ENCODE measurements around the gene TOMM20L. TPM values are rescaled to one million over a fixed set of nuclear protein-coding genes. Genes with fewer than 3 reads are reported as not detected.

The TOMM20L gene
- total and polyA plus RNA-seq, 2 of the 13 experiments (the other 11 are each of a cell fraction or from before 2014, with no cell fraction given), result 0.46 TPM; not detected in 1

DNA sequence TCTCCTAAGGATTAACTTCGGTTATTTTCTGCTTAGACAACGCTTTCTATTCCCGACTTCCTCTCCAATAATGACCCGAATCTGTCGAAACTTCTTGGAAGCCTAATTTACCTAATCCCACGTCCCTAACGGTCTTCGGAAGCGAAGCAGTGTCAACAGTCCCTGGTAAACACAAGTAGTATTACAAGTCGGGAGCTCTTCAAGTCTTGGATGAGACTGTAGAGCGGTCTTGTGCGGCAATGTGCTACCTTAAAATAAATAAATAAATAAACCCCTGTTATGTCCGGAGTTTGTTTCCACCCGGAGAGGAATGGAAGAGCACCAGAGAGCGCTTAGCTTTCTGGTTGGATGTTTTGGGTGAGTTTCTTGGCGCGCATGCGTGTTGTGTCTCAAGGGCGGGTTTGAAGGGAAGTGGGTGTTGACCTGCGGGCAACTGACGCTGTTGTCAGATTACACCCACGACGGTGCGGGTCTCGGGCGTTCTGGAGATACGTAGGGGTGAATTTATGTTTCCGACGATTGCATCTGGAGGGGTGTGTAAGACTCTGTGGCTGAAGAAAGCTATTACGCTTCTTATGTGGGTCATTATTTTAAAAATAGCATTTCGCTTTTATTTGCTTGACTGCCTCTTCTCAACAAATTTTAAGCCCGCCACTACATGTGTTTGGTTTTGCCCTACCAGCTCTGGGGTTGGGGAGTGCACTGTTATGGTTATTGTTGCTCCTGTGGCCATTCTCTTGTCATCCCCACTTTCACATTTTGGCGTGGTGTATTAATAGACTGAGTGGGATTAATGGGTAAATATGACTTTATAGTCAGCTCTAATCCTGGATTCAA is 31.8 kb downstream of the TOMM20L start, which contains the start of the genes KIAA0586 and TIMM9 (continued):
- TF ChIP-seq, protein P1, sequence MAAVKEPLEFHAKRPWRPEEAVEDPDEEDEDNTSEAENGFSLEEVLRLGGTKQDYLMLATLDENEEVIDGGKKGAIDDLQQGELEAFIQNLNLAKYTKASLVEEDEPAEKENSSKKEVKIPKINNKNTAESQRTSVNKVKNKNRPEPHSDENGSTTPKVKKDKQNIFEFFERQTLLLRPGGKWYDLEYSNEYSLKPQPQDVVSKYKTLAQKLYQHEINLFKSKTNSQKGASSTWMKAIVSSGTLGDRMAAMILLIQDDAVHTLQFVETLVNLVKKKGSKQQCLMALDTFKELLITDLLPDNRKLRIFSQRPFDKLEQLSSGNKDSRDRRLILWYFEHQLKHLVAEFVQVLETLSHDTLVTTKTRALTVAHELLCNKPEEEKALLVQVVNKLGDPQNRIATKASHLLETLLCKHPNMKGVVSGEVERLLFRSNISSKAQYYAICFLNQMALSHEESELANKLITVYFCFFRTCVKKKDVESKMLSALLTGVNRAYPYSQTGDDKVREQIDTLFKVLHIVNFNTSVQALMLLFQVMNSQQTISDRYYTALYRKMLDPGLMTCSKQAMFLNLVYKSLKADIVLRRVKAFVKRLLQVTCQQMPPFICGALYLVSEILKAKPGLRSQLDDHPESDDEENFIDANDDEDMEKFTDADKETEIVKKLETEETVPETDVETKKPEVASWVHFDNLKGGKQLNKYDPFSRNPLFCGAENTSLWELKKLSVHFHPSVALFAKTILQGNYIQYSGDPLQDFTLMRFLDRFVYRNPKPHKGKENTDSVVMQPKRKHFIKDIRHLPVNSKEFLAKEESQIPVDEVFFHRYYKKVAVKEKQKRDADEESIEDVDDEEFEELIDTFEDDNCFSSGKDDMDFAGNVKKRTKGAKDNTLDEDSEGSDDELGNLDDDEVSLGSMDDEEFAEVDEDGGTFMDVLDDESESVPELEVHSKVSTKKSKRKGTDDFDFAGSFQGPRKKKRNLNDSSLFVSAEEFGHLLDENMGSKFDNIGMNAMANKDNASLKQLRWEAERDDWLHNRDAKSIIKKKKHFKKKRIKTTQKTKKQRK (IDR thresholded peaks at IDR 0.05; ENCODE audit: low read length), result no peak
- TF ChIP-seq GPN1 (CRISPR knock-in tag; IDR thresholded peaks at IDR 0.05; ENCODE audit: borderline replicate concordance), result no peak
- TF ChIP-seq, protein P2, sequence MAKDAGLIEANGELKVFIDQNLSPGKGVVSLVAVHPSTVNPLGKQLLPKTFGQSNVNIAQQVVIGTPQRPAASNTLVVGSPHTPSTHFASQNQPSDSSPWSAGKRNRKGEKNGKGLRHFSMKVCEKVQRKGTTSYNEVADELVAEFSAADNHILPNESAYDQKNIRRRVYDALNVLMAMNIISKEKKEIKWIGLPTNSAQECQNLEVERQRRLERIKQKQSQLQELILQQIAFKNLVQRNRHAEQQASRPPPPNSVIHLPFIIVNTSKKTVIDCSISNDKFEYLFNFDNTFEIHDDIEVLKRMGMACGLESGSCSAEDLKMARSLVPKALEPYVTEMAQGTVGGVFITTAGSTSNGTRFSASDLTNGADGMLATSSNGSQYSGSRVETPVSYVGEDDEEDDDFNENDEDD (CRISPR knock-in tag; IDR thresholded peaks at IDR 0.05; ENCODE audit: borderline replicate concordance), result no peak
- TF ChIP-seq, protein P3, sequence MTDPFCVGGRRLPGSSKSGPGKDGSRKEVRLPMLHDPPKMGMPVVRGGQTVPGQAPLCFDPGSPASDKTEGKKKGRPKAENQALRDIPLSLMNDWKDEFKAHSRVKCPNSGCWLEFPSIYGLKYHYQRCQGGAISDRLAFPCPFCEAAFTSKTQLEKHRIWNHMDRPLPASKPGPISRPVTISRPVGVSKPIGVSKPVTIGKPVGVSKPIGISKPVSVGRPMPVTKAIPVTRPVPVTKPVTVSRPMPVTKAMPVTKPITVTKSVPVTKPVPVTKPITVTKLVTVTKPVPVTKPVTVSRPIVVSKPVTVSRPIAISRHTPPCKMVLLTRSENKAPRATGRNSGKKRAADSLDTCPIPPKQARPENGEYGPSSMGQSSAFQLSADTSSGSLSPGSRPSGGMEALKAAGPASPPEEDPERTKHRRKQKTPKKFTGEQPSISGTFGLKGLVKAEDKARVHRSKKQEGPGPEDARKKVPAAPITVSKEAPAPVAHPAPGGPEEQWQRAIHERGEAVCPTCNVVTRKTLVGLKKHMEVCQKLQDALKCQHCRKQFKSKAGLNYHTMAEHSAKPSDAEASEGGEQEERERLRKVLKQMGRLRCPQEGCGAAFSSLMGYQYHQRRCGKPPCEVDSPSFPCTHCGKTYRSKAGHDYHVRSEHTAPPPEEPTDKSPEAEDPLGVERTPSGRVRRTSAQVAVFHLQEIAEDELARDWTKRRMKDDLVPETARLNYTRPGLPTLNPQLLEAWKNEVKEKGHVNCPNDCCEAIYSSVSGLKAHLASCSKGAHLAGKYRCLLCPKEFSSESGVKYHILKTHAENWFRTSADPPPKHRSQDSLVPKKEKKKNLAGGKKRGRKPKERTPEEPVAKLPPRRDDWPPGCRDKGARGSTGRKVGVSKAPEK (CRISPR knock-in tag; IDR thresholded peaks at IDR 0.05; ENCODE audit: borderline replicate concordance), result no peak
- no peak; the same call in 1 of the 2 replicates for TF ChIP-seq ZNF605 (CRISPR knock-in tag; IDR thresholded peaks at IDR 0.05)
- TF ChIP-seq ZFP36 (IDR thresholded peaks at IDR 0.05; ENCODE audit: borderline replicate concordance, low read depth, low read length, partially characterized antibody), result no peak
- TF ChIP-seq MEIS2 (CRISPR knock-in tag; IDR thresholded peaks at IDR 0.05), result no peak; the same call in 1 of the 2 replicates
- no peak for TF ChIP-seq REL (CRISPR knock-in tag; conservative IDR thresholded peaks at IDR 0.05)
- peak; percentile 30; the same call in 1 of the 2 replicates for TF ChIP-seq MIER3 (CRISPR knock-in tag; IDR thresholded peaks at IDR 0.05; ENCODE audit: borderline replicate concordance)
- no peak for TF ChIP-seq ZEB1 (IDR thresholded peaks at IDR 0.05; ENCODE audit: insufficient replicate concordance, low read depth)
- no peak for TF ChIP-seq RFX5 (IDR thresholded peaks at IDR 0.05; ENCODE audit: low read depth, low read length)
- TF ChIP-seq DNMT1 (CRISPR knock-in tag; IDR thresholded peaks at IDR 0.05), result no peak
- no peak for TF ChIP-seq ZNF292 (CRISPR knock-in tag; IDR thresholded peaks at IDR 0.05; ENCODE audit: borderline replicate concordance, low read depth)
- no peak for TF ChIP-seq RBAK (CRISPR knock-in tag; IDR thresholded peaks at IDR 0.05)
- TF ChIP-seq HDAC2 (CRISPR knock-in tag; IDR thresholded peaks at IDR 0.05), result peak; percentile 67
- TF ChIP-seq, protein P4, sequence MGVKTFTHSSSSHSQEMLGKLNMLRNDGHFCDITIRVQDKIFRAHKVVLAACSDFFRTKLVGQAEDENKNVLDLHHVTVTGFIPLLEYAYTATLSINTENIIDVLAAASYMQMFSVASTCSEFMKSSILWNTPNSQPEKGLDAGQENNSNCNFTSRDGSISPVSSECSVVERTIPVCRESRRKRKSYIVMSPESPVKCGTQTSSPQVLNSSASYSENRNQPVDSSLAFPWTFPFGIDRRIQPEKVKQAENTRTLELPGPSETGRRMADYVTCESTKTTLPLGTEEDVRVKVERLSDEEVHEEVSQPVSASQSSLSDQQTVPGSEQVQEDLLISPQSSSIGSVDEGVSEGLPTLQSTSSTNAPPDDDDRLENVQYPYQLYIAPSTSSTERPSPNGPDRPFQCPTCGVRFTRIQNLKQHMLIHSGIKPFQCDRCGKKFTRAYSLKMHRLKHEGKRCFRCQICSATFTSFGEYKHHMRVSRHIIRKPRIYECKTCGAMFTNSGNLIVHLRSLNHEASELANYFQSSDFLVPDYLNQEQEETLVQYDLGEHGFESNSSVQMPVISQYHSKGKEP (CRISPR knock-in tag; IDR thresholded peaks at IDR 0.05), result no peak
- TF ChIP-seq POLR2G (IDR thresholded peaks at IDR 0.05; ENCODE audit: low read depth, low read length), result peak; percentile 82
- peak; percentile 18; the same call in 1 of the 2 replicates for TF ChIP-seq KLF9 (CRISPR knock-in tag; IDR thresholded peaks at IDR 0.05; ENCODE audit: low read depth)
- TF ChIP-seq ZNF329 (CRISPR knock-in tag; IDR thresholded peaks at IDR 0.05; ENCODE audit: low read depth), result no peak
- TF ChIP-seq ATRX (CRISPR knock-in tag; IDR thresholded peaks at IDR 0.05; ENCODE audit: borderline replicate concordance), result no peak
- TF ChIP-seq GTF3A (CRISPR knock-in tag; conservative IDR thresholded peaks at IDR 0.05), result 0 out of 2 replicates have a peak, but pooled peaks have one; percentile 23

All from HepG2 (cell line).